ENCODE results near the gene CLK3.

CLK3 gene

GRCh38 chr15:74603789-74604705, 11.6 kb upstream of the CLK3 start:
- no peak for DNase-seq

GRCh38 chr15:74604983-74605794, 10.4 kb upstream of the CLK3 start:
- DNase-seq, result no peak

- DNase-seq, result no peak
These were observed 9.9 kb upstream of the CLK3 start for GRCh38 chr15:74605795-74606150.

GRCh38 chr15:74608786-74609185, 6.8 kb upstream of the CLK3 start:
- DNase-seq, result no peak

GRCh38 chr15:74609938-74610301, 5.7 kb upstream of the CLK3 start:
- no peak for DNase-seq

- no peak for DNase-seq
These were observed 5.2 kb upstream of the CLK3 start for GRCh38 chr15:74610302-74610951.

- no peak for DNase-seq
These were observed 4.3 kb upstream of the CLK3 start for GRCh38 chr15:74611341-74611740.

- DNase-seq, result no peak
These were observed 3.8 kb upstream of the CLK3 start for GRCh38 chr15:74611834-74612233.

GRCh38 chr15:74612677-74613076, 3.0 kb upstream of the CLK3 start:
- DNase-seq, result no peak

GRCh38 chr15:74613089-74613952, 2.3 kb upstream of the CLK3 start:
- DNase-seq, result no peak

GRCh38 chr15:74613953-74614743, 1.5 kb upstream of the CLK3 start:
- no peak for DNase-seq

- DNase-seq, result peak; percentile 91
These were observed 710 bp upstream of the CLK3 start for GRCh38 chr15:74614744-74615507.

- peak; percentile 21 for DNase-seq
These were observed 817 bp downstream of the CLK3 start for GRCh38 chr15:74616366-74616939.

GRCh38 chr15:74616996-74617395, 1.4 kb downstream of the CLK3 start:
- DNase-seq, result no peak

GRCh38 chr15:74618841-74619596, 3.4 kb downstream of the CLK3 start:
- no peak for DNase-seq

- no peak for DNase-seq
These were observed 4.4 kb downstream of the CLK3 start for GRCh38 chr15:74619916-74620635.

GRCh38 chr15:74620636-74621545, 5.3 kb downstream of the CLK3 start:
- DNase-seq, result no peak

- no peak for DNase-seq
These were observed 5.9 kb downstream of the CLK3 start for GRCh38 chr15:74621546-74621920.

Data from activated gamma-delta T cell (primary cell).